ENCODE results near the gene ATF7IP.

Gene ATF7IP

GRCh38 chr12:14547571-14547970 lies 182.1 kb downstream of the ATF7IP start:
- no peak overlapping the region for H3K4me3 ChIP-seq (ENCODE audit: low read depth, low read length)
- TF ChIP-seq ZBTB7A (tag by site-specific recombination; IDR thresholded peaks at IDR 0.05; ENCODE audit: low read depth), result no peak
- no peak for TF ChIP-seq ZNF514 (tag by site-specific recombination; IDR thresholded peaks at IDR 0.05)
- no peaks in the 10 kb centered on the region for H3K4me1 ChIP-seq (ENCODE audit: control insufficient read depth, insufficient read depth, low read length)
- CTCF ChIA-PET, result interaction anchor here (0.7 kb wide), 1 partner anchor 19 kb away, joined by 3 read pairs; no protein-coding TSS in a partner anchor
- no peaks in the 10 kb centered on the region for H3K36me3 ChIP-seq (ENCODE audit: control insufficient read depth in 2 of 2, insufficient read depth in 1 of 2, low read length in 2 of 2)
- POLR2A ChIA-PET, result no interaction called here
- no peak overlapping the region for H3K27ac ChIP-seq (ENCODE audit: extremely low read depth, low read depth, low read length)
- H3K9me3 ChIP-seq (ENCODE audit: control insufficient read depth, insufficient read depth, low read depth, low read length), result no peaks in the 10 kb centered on the region

DNA sequence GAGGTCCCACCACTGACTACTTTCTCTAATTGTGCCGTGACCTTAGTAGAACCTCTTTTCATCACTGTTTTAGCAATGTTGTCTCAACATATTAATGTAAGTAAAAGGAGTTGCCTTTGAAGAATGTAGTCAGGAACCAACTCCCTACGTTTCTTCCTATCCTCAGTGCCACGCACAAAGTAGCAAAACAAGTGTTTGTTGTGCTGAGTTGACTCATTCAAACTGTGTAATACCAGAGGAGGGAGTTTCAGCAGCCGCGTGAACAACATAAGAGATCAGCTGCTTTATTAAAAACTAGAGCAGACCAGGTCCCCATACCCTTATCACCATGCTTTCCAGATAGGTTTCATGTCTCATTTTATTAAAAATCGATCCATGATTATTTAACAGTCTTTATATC lies 183.1 kb downstream of the ATF7IP start:
- ChIA-PET POLR2A (no interaction called here), CTCF (no interaction called here)
- Histone ChIP-seq H3K9me3 (ENCODE audit: control insufficient read depth, insufficient read depth, low read depth, low read length) (no peaks in the 10 kb centered on the region), H3K36me3 (ENCODE audit: control insufficient read depth in 2 of 2, insufficient read depth in 1 of 2, low read length in 2 of 2) (no peaks in the 10 kb centered on the region), H3K4me1 (ENCODE audit: control insufficient read depth, insufficient read depth, low read length) (no peaks in the 10 kb centered on the region), H3K4me3 (ENCODE audit: low read depth, low read length) (no peak overlapping the region), H3K27ac (ENCODE audit: extremely low read depth, low read depth, low read length) (no peak overlapping the region)
- TF ChIP-seq ZNF677 (tag by site-specific recombination; IDR thresholded peaks at IDR 0.05) (no peak), TCF7L2 (IDR thresholded peaks at IDR 0.05; ENCODE audit: borderline replicate concordance, low read depth, low read length) (no peak), ZNF701 (tag by site-specific recombination; IDR thresholded peaks at IDR 0.05) (no peak), ZBTB44 (tag by site-specific recombination; IDR thresholded peaks at IDR 0.05) (no peak), ZNF2 (tag by site-specific recombination; IDR thresholded peaks at IDR 0.05) (no peak), KLF1 (tag by site-specific recombination; IDR thresholded peaks at IDR 0.05) (no peak), ZNF274 (IDR thresholded peaks at IDR 0.05; ENCODE audit: low read length) (no peak), ZNF274 (tag by site-specific recombination; IDR thresholded peaks at IDR 0.05; ENCODE audit: borderline replicate concordance) (no peak), FEZF1 (tag by site-specific recombination; IDR thresholded peaks at IDR 0.05) (no peak), SP2 (tag by site-specific recombination; IDR thresholded peaks at IDR 0.05) (no peak), ZNF223 (tag by site-specific recombination; IDR thresholded peaks at IDR 0.05) (no peak), ZNF155 (tag by site-specific recombination; IDR thresholded peaks at IDR 0.05) (no peak)
